HG03378 (cell line): ENCODE measurements around the gene PAX7.
"Not testable (repeated sequence)": the region's sequence is repeated elsewhere in the genome, so short reads cannot be mapped to it uniquely, and the experiment has no call there.

Experiments used
- ATAC-seq: cut with Tn5 transposase; IDR thresholded peaks from one replicate; pipeline ENCODE4 v1.9.1; 2021; ENCODE audit warnings: mild to moderate bottlenecking, moderate library complexity; ENCODE audit not compliant: unreplicated experiment

The PAX7 gene

GRCh38 chr1:18657506-18658201, 27.0 kb downstream of the PAX7 start:
- ATAC-seq = no peak

DNA sequence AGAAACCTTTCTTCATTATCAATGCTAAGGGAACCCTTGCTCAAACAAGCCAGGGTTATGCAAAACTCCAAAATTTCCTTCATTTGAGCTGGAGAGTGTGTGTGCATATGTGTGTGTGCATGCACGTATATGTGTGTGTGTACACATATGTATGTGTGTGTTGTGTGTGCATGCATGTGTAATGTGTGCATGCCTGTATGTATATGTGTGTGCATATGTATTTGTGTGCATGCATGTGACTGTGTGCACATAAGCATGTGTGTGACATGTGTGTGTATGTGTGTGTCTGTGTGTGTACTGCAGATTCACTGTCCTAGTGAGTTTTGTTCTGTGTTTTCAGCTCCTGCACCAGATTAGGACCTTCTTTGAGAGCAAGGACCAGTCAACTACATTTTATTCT, 28.2 kb downstream of the PAX7 start:
- ATAC-seq = no peak

GRCh38 chr1:18661404-18662285, 31.0 kb downstream of the PAX7 start:
- no peak for ATAC-seq

DNA sequence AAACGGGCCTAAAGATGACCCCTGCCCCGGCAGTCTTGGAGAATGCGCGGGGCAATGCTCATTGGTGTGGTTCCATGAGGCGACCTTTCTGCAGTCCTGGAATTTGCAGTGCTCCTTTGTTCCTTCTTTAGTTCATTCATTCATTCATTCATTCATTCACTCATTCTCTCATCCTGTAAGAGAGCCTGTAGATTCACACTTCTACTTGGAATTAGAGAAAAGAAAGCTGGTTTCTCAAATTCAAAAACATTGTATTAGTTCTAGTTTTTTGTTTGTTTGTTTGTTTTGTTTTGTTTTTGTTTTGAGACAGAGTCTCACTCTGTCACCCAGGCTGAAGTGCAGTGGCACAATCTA, 31.6 kb downstream of the PAX7 start:
- no peak for ATAC-seq

GRCh38 chr1:18666317-18666920, 35.8 kb downstream of the PAX7 start:
- ATAC-seq = no peak

DNA sequence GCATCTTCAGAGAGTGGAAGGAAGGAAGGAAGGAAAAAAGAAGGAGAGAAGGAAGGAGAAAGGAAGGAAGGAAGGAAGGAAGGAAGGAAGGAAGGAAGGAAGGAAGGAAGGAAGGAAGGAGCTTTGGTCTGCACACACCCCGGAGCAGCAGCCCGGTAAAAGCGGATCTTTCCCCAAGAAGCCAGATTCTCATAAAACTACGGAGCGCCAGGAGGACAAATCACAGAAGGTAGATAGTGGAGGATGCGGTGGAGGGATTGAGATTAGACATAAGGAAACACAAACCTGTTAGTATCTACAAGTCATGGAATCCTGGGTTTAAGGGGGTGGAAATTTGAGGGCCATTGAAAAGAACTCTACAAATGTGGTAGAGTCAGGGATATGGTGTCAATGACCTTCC, 36.7 kb downstream of the PAX7 start:
- ATAC-seq = no peak

DNA sequence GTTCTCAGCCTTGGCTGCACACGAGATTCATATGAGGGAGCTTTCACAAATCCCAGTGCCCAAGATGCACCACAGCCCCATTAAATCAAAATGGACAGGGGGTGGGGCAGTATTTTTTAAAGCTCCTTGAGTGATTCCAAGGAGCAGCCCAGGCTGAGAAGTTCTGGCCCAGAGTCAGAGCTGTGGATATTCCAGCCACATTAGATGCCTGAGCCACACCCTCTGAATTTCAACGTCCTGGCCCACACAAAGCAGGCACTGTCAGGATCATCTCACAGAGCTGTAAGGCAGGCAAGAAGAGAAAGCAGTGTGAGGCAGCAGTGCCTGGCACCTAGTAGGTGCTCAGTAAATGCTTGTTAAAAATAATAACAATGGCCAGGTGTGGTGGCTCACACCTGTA, 37.4 kb downstream of the PAX7 start:
- no peak for ATAC-seq

DNA sequence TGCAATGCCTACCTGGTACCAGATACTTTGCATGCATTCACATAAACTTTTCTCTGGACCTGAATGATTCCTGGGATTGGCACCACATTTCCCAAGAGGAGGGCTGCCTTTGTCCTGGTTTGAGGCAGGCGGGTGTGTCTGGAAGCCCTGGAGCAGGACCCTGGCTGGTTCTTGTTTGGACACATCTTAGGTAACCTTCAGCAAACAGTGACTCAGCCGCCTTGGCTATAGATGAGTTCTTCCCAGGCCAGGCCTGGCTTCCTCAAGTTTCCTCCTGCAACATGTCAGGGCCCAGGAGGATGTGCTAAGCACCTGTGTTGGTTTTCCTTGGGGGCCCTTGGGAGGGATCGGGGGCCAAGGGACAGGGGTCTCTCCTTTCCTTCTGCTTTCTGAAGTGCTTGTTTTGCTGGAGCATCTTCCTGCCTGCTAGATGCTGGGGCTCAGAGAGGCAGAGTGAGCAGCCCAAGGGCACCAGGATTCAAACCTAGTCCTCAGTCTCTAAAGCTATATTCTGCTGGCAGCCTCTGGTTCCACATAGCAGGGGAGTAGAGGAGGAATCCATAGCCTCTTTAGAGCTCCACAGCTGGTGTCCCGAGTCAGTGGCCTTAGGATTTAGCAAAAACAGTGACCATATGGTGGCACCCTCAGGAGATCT, 38.2 kb downstream of the PAX7 start:
- ATAC-seq = no peak

DNA sequence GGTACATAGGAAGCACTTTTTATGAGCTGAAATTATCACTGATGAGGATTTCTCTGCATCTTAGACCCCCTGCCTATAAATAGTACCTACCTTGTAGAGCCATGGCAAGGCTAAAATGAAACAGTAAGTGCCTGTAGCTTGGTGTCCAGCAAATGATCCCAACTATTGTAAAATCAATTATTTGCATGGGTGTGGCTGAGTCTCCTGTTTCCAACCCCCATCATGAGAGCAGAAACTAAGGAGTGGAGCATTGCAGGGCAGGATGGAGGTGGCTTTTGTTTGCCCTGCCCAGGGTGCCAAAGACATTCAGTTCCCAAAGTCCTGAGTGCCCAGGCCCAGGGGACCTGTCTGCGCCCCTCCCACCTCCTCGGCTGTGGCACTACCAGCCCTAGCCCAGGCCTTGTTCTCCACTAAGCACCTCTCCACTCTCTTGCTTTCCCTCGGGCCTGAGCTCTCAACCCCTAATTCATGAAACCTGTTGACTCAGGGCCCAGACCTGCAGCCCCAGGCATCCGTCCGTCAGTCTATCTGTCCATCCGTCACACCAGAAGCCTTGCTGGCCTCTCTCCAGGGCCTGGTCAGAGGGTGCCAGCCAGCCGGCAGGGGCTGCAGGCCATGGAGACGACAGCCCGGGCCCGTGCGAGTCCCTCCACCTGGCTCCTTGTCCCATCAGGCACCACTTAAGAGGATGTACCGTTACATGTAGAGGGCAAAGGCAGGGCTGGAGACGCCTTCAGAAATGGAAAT, 39.6 kb downstream of the PAX7 start:
- ATAC-seq = no peak

DNA sequence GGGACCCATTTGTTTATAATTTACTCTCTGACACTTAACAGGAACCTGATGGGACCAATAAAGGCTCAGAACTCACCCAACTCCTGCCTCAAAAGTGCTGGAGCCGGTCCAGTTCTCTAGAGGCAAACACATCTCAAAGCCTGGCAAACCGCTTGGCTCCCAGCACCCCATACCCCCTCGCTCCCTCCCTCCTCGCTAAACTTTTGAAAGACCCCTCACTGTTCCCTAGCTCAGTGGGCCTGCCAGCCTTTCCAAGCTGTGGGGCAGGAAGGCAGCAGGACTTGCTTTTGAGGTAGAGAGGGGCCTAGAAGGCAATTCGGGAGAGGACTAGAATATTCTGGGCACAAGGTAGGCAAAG, 40.2 kb downstream of the PAX7 start:
- no peak for ATAC-seq

- no peak for ATAC-seq
Measured at GRCh38 chr1:18673976-18674375, 43.3 kb downstream of the PAX7 start.

- no peak for ATAC-seq
Measured at GRCh38 chr1:18676332-18676781, 45.7 kb downstream of the PAX7 start.

- ATAC-seq = no peak
Measured at GRCh38 chr1:18681423-18681835, 50.8 kb downstream of the PAX7 start.

- ATAC-seq = no peak
Measured at GRCh38 chr1:18682375-18682774, 51.7 kb downstream of the PAX7 start.

DNA sequence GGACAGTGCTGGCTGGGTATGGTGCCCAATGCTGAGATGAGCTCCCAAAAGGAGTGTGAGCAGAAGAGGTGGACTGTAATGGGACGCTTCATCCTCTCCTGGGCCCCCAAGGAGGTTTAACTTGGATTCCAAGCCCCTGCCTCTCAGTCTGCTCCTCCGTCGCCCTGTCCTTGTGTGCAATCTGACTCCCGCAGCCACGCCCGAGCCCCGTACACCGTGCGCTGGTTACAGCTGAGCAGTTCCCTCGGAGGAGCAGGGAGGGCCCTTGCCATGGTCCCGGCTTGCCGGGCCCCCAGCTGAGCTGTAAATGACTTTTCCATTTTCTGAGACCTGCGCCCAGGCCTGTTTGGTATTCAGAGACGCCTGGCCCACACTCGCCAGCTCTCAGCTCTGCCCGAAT, 53.7 kb downstream of the PAX7 start:
- ATAC-seq = no peak

GRCh38 chr1:18686540-18686939, 55.9 kb downstream of the PAX7 start:
- ATAC-seq = no peak

- ATAC-seq = no peak
Measured at GRCh38 chr1:18687273-18687672, 56.6 kb downstream of the PAX7 start.

- ATAC-seq = no peak
Measured at GRCh38 chr1:18691648-18692047, 61.0 kb downstream of the PAX7 start.

DNA sequence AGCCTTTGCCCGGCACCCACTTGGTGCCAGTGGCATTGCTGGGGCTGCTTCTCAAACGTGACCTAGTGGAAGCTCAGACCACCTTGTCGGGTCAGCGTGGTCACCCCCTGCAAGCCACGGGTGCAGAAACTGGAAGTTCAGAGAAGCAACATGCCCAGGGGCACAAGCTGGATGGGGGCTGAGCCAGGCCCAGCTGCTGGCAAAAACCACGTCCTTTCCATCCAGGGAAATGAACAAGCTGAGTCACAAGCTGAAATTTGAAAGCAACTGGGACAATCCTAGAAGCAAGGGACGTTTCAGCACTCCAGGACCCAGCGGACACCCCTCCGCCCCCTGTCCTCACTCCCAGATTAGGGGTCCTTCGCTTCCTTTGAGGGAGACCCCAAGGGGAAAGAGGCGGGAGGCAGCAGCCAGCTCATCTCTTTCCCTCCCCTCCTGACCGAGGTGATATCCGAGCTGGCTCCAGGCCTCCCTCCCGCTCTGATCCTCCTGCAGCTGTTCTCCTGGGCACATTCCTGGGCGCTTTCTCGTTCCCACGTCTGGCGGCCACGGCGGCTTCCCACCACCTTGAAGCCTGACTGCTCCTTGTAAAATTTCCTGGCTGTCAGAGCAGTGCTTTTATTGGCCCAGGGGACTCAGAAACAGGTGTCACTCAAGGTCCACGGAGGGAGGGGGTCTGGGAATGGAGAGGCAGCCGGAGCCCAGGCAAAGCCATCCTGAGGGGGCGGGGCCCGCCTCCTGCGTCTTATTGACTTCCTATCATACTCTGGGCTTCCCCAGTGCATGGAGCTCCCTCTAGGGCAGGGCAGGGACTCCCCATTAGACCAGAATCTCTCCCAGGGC, 62.8 kb downstream of the PAX7 start:
- no peak for ATAC-seq

- not testable (repeated sequence) for ATAC-seq
Measured at GRCh38 chr1:18694289-18694688, 63.6 kb downstream of the PAX7 start.
